HG03442 (cell line): ENCODE results near the gene TPPP.

Experiments
- ATAC-seq: cut with Tn5 transposase; IDR thresholded peaks from one replicate; pipeline ENCODE4 v1.9.1; 2021; ENCODE audit warnings: mild to moderate bottlenecking, moderate library complexity; ENCODE audit not compliant: unreplicated experiment

TPPP gene

DNA sequence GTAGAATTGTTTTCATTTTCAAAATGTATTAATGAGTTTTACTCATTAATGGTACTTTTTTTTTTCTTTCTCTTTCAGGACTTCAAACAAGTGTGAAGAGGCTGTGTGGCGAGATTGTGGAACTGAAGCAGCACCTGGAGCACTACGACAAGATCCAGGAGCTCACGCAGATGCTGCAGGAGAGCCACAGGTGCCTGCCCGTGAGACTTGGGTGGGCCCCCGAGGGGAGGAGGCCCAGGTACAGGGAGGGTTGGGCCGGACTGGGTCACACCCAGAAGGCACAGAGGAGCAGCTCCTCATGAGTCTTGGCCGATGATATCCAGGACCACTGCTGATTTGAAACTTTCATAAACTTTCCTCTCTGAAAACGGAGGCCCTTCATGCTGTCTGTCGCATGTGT lies 45.4 kb downstream of the TPPP start:
- ATAC-seq, result no peak

DNA sequence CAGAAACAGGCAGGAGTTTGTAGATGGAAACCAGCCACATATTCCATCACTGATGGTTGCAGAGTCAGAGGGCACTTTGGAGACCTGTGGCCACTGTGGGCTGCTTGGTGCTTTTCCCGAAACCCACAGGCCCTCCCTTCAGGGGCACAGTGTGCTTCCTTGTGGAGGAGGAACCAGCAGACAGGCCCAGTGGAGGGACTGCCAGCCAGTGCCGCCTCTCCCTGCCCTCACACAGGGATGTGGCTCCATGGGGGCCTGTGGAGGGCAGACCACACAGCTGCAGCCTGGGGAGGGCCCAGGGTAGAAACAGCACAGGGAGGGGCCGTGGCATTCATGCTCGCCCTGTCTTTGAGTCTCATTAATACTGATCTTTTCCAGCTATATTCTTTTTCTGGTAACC lies 45.8 kb downstream of the TPPP start:
- no peak for ATAC-seq

DNA sequence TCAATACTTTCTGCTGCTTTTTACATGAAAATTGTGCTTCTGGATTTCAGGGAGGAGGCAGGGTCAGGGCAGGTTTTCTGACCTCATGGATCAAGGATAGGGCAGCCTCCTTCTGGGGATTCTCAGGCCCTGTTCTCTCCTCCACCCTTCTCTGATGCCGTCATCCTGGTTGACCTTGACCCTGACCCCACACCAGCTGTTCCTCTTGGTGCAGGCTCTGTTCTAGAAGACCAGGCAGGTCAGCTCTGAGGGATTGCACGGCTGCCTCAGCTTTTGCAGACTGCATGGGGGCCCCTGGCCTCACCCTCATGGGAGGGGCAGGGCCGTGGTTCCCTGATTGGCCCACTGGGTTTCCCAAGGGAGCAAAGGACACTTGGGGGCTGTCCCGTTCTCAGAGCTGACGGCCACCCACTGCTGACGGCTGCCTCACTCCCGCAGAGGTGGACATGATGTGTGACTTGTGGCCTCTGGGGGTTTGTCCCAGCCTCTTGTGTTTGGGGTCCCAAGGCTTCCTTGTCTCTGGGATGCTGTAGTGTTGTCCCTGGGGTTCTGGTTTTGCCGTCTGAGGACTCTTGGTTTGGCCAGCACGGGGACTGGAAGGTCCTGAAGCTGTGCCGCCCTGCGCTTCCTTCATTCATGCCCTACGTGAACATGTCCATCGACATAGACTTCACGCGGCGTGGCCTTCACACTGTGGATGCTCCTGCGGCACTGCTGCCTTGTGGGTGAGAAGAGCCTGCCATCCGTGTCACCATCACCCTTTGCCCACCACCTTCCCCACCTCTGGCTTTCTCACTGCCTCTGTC lies 46.6 kb downstream of the TPPP start:
- ATAC-seq, result no peak

DNA sequence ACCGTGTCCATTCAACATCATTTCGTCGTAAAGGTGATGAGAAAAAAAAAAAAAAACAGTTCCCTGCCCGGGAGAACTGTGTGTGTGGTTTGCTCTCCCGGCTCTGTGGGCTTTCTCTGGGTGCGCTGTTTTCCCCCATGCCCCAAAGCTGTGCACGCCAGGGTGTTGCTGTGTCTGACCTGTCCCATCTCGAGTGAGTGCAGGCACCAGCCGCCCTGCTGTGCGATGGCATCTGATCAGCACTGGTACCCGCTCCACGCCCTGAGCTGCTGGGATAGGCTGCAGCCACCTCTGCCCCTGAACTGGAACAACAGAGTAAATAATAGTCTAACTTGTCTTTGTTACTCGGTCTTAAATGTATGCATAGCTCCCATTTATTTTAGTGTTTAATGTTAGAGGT lies 47.7 kb downstream of the TPPP start:
- ATAC-seq, result no peak

DNA sequence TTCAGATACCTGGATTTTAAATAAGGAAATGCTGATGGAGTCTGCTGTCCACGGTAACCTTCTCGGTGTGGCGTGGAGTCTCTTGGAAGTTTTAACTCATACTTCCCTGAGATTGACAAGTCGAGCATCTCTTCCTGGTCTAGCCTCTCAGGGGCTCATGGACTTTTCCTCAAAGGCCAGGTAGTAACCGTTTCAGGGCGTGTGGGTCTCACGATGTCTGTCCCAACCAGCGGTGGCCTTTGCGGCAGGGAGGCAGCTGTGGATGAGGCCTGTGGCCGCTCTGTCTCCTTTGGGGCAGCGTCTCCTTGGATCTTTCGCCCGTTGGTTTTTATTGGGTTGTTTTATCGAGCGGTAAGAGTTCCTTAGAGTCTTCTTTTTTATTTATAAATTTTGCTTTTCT lies 48.2 kb downstream of the TPPP start:
- no peak for ATAC-seq

DNA sequence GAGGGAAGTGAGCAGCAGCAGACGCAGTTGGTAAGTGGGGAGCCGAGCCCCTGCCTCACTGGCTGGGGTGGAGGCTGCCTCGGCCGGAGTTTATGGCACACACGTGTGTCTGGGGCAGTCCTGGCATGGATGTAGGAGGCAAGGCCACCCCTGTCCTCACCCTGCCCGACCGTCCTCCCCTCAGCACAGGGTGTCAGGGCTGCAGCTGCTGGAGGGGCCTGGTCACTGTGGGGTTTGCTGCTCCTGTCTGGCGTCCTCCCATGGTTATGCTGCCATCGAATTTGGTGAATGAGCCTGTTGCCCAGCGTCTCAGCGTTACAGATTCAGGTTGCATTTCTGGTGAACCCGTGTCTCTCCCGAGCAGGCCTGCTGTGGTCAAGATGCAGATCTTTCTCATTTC lies 48.6 kb downstream of the TPPP start:
- ATAC-seq, result no peak

DNA sequence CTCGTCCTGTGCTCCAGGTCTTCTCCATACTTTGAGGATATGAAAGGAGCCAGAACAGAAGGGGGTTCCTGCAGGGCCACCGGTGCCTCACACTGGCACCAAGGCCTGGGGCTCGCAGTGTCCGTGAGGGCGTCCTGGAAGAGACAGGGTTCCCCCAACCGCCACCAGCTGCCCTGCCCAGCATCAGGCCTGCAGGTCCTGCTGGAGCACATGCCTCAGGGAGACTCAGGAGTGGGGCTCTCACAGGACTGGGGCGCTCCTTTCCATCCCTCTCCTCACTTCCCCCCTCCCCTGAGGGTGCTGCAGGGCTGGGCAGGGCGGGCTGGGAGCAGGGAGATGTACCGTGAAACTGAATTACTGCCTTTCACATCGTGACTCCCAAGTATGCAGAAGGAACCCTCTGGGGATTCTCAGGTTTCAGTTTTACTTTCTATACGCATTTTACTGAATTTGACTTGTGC lies 49.3 kb downstream of the TPPP start:
- no peak for ATAC-seq

DNA sequence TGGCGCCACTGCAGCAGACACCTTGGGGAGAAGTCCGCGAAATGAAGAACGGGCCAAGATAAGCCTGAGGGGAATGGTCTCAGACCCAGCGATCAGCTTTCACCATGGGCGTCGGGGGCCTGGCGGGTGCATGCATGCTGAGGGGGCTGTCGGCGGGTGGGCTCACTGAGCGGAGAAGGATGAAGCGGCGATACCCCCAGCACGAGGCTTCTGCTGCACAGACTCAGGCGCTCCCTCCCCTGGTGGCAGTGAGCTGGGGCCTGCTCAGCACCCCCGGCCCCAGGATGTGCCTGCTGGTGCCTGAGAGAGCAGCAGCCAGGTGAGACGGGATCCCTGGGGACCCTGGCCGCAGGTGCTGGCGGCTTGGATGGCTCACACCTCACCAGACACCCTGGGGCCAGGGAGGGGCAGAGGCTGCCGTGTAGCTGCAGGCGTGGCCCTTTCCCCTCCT lies 49.8 kb downstream of the TPPP start:
- no peak for ATAC-seq

DNA sequence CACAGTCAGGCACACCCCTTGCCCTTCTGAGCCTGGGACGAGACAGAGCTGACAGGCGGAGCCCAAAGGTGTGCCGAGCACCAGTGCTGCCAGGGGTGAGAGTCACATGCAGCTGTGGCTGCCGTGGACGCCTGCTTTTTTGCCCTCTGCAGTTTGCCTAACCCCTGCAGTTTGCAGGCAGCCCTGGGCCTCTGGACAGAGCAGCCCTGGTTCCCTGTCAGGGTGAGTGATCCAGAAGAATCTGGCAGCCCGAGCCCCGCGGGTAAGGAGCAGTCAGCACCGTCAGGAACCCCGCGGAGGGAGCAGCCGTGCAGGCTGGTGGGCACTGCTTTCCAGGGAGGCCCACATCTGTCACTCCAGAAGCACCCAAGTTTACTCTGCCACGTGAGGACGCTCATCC lies 50.7 kb downstream of the TPPP start:
- no peak for ATAC-seq

DNA sequence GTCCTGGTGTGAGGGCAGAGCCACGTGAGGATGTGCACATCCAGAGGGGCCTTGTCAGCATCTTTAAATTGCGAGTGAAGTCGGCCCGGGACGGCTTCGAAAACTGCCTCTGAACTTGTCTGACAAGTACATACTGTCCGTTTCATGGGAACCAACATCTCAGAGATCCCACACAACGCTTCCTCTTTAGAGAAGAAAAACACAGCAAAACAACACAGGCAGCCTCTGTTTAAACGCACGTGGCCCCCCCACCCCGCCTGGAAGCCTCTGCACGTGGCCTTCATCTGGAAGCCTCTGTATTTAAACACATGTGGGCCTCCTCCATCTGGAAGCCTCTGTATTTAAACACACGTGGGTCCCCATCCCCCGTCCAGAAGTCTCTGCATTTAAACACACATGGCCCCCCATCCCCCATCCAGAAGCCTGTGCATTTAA lies 51.8 kb downstream of the TPPP start:
- ATAC-seq, result no peak

DNA sequence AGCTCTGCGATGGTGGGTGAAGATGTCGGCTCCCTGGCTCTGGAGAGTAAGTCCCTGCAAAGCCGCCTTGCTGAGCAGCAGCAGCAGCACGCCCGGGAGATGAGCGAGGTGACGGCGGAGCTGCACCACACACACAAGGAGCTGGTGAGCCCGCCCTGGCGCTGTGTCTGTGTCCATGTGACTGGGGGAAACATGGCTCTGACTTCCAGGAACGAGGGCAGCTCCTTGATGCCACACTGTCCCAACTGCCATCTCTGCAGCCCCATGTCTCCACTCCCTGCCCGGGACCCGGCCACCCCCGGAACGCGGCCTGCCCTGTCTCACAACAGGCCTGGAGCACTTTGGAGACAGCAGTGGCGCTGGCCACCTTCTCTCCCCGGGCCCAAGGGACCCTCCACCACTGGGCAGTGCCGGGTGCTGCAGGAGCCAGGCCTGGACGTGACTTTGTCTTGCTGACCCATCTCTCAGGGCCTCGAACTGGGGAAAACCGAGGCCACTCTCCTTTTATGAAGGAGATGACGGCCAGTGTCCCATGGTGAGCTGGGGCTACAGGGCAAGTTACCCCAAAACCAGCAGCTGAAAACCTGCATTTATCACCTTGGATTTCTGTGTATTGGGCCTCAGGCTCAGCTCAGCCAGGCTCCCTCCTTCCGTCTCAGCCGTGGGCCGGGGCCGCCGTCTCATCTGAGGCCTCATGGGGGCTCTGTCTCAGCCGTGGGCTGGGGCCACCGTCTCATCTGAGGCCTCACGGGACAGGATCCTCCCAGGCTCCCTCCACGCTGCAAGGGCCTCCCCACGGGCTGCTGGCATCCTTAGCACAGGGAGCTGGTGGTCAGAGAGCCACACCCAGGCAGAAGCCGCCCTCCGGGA lies 52.5 kb downstream of the TPPP start:
- ATAC-seq, result no peak

DNA sequence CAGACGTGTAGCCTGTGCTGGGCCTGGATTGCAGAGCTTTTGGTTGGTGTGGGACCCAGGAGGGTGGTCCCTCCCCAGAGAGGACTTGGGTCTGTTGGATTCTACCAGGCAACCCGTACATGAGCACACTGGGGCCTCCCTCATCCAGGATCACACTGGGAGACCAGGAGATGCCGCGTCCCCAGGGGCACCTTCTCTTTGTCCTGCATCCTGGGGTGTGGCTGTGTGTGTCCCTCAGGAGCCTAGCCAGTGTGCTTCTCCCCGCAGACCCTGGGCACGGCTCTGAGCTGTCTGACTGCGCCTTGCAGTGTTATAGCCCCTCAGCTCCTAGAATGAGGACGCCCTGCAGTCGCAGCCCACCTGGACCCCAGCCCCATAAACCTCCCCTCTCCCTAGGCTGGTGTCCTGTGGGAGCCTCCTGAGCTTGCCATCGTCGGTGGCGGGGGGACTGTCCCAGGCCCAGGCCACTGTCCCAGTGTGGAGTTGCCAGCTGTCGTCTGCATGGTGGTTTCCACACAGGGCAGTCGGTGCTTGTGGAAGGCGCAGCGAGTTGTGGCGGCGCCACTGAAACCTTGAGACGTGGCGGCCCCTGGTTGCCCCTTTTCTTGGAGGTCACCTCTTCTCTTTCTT lies 53.5 kb downstream of the TPPP start:
- ATAC-seq, result no peak

DNA sequence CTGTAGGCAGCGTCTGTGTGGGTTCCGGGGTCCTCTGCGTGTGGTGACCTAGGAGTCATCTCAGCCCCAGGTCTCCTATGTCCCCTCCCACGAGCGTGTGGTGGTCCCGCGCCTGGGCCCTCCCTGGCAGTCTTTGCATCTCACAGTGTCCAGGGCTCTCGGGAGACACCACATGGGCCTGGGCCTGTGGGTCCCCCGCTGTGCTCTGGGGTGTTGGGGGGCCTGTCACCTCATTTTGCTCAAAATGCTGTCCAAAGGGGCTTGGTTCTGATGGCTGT lies 54.0 kb downstream of the TPPP start:
- ATAC-seq, result no peak

DNA sequence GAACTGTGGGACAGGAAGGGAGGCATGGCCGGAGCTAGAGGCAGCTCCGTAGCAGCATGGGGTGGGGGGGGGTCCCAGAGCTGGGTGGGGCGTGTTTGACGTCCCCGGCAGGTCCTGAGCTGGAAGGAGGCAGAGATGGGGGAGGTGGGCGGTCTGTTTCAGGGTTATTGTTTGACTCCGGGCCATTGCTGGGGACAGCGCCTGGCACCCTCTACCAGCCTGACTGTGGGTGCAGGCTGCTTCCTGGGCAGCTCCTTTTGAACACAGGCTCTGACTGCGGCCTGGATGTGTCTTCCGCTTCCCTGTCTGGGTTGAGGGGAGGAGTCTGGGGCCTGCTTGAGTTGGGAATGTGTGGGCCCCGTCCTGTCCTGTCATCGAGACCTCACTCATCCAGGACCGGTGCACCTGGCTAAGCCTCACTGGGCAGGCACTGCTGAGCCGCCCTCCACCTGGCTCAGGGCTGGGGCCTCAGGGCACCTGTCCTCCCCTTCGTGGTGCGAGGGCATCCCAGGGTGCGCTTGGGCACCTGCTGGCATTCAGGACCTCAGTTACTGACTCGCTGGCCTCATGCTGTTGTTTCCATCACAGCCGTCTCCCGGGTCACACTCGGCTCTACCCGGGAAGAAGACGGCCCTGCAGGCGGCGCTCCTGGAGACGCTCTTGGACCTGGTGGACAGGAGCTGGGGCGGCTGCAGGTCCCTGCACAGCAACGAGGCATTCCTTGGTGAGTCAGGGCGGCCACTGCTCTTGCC lies 54.5 kb downstream of the TPPP start:
- ATAC-seq, result no peak

DNA sequence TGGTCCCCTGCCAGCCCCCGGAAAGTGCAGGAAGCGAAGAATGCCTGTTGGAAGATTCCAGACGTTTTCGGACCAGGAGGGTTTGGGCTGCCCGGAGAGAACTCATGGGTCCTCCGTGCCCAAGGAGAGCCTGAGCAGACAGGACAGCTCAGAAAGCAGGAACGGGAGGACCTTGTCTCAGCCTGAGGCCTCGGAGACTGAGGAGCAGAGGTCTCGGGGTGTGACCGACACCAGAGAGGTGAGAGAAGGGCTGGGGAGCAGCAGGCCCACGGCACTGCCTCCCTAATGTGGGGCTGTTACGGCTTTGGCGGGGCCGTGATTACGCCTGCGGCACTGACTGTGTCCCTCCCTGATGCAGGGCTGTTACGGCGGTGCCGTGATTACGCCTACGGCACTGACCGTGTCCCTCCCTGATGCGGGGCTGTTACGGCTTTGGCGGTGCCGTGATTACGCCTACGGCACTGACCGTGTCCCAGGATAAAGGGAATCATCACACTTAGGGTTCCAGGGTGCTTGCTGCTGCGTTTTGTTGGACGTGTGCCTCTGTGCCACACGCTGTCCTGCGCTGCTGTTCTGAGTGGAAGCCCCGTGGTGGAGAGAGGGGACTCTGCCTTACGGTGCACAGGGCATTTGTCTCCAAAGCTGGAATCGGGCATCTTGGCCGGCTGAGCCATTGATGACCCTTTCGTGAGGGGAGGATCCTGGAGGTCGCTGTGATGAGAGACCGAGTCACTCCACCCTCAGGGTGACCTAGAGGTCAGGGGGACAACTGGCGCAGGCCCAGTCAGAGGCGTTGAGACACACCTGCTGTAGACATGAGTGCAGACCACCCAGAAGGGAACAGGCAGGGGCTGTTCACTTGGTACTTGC lies 55.3 kb downstream of the TPPP start:
- no peak for ATAC-seq

DNA sequence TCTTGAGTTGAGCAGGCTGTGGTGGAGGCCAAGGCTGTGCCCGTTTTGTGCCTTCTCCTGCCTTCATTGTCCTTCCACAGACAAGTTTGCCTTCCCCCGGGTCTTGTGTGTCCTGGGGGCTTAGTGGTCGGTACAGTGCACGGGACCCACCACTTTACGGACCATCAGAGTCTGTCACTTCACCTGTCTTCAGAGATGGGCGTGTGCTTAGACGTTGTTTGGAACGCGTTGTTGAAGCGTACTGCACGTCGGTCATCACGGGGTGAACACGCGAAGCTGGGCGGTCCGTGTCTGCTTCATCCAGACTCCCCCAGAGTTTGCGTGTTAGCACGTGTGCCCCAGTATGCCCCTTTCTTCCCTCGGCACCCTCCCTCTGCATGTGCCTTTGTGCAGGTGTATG lies 56.2 kb downstream of the TPPP start:
- no peak for ATAC-seq

DNA sequence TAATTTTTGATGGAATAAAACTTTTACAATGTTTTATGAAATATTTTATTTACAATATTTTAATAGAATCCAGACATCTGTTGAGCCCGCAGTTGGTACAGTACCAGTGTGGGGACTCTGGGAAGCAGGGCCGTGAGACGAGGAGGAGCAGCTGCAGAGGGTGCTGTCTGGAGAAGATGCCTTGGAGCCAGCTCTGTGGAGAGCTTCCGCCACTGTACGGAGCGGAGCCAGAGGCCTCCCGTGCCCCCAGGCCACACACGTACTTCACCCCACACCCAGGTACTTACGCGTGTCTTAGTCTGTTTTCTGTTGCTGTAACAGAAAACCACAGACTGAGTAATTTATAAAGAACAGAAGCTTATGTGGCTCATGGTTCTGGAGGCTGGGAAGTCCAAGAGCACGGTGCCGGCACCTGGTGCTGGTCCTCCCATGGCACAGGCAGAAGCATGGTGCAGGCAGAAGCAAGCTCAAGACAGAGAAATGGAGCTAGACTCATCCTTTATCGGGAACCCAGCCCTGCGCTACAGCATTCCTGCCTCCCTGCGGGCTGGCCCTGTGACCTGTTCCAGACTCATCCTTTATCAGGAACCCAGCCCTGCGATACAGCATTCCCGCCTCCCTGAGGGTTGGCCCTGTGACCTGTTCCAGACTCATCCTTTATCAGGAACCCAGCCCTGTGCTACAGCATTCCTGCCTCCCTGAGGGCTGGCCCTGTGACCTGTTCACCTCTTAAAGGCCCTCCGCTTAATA lies 57.7 kb downstream of the TPPP start:
- no peak for ATAC-seq

DNA sequence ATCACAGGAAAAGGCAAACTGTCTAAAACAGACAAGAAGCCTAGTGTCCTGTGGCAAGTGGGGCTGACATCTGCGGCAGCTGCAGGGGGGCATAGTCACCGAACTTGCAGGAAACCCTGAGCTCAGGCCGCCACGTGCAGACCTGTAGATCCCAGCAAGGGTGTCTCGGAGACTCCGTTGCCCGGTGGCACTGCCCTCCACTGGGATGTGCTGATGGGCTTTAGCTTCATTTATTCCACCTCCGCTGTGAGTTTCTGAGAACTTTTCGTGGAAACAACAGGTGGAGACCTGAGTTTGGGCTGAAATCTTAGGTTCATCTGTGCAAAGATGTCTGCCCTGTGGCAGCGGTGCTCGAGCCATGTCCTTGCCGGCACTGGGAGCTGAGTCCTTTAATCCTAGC lies 59.0 kb downstream of the TPPP start:
- ATAC-seq, result no peak

DNA sequence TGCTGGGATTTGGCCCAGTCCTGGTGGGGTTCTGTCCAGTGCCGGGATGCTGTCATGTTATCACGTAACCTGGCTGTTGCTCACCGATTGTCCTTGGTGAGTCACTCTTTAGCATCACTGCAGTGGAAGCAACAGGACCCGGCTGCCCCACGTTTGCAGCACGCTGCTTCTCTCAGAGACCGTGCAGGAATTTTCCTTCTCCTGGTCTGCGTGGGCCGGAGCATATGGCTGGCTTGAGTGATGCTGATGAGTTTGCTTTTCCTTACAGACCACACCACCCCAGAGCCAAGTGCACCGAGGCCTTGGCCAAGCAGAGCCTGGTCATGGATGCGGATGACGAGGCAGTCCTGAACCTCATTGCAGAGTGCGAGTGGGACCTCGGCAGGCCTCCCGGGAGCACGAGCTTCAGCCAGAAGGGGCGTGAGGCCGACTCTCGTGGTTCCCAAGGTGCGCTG lies 59.6 kb downstream of the TPPP start:
- no peak for ATAC-seq
